Activated naive CD8-positive, alpha-beta T cell treated with anti-CD3 and anti-CD28 coated beads for 36 hours (primary cell): ENCODE results near the gene DCK. TPM values are rescaled to one million over a fixed set of nuclear protein-coding genes. Genes with fewer than 3 reads are reported as not detected.
A peak's percentile ranks its signal among the peaks of the same experiment; 100 is the strongest.

Source experiments
- DNase-seq: peaks from one replicate; pipeline ENCODE4 v3.0.0; 2021
- H3K27ac Mint-ChIP-seq: one replicate; pipeline ENCODE4 v1.8.0; 2022; ENCODE audit warnings: mild to moderate bottlenecking, moderate library complexity, mixed read lengths
- H3K27me3 Mint-ChIP-seq: one replicate; pipeline ENCODE4 v1.8.0; 2022; ENCODE audit warnings: mild to moderate bottlenecking, mixed read lengths
- H3K36me3 Mint-ChIP-seq: one replicate; pipeline ENCODE4 v1.8.0; 2021; ENCODE audit warnings: mild to moderate bottlenecking, mixed read lengths
- H3K4me1 Mint-ChIP-seq: one replicate; pipeline ENCODE4 v1.8.0; 2021; ENCODE audit warnings: mixed read lengths
- H3K4me3 Mint-ChIP-seq: one replicate; pipeline ENCODE4 v1.8.0; 2022; ENCODE audit warnings: mild to moderate bottlenecking, moderate library complexity, mixed read lengths
- H3K9me3 Mint-ChIP-seq: one replicate; pipeline ENCODE4 v1.8.0; 2022; ENCODE audit warnings: mixed read lengths
- total RNA-seq, 2 experiments: library from RNA; stranded (reverse); gene quantifications; one replicate each; pipeline ENCODE4 v1.2.3, GENCODE V29; 2021

The DCK gene
- total RNA-seq: 10 to 100 TPM; 33.4 to 34.3 TPM

- no peaks in the 10 kb centered on the region for H3K27me3 Mint-ChIP-seq
- H3K4me1 Mint-ChIP-seq: peaks cover 41% of the 10 kb centered on the region
- H3K27ac Mint-ChIP-seq: peak within 1 kb of the TSS; percentile 92
- DNase-seq: peak; percentile 92
- peak within 1 kb of the TSS; percentile 93 for H3K4me3 Mint-ChIP-seq
- H3K36me3 Mint-ChIP-seq: peaks cover 30% of the 10 kb centered on the region
- no peaks in the 10 kb centered on the region for H3K9me3 Mint-ChIP-seq
Observed at GRCh38 chr4:70993181-70994068, at the start of gene DCK. Gene DCK (plus strand): TSS chr4:70993649. CDS start chr4:70993836, 187 bp downstream.

GRCh38 chr4:70945046-70945445 is 48.4 kb upstream of the DCK start:
- Mint-ChIP-seq H3K9me3 (no peaks in the 10 kb centered on the region), H3K4me3 (no peak overlapping the region), H3K27me3 (no peaks in the 10 kb centered on the region), H3K27ac (no peak overlapping the region), H3K4me1 (peaks cover 15% of the 10 kb centered on the region), H3K36me3 (peaks cover 17% of the 10 kb centered on the region)
- no peak for DNase-seq

GRCh38 chr4:70945452-70946055 is 47.9 kb upstream of the DCK start:
- Mint-ChIP-seq H3K27me3 (no peaks in the 10 kb centered on the region), H3K4me3 (no peak overlapping the region), H3K27ac (no peak overlapping the region), H3K4me1 (peaks cover 15% of the 10 kb centered on the region), H3K36me3 (peaks cover 15% of the 10 kb centered on the region), H3K9me3 (no peaks in the 10 kb centered on the region)
- DNase-seq: no peak

GRCh38 chr4:70946939-70947338 is 46.5 kb upstream of the DCK start:
- no peak overlapping the region for H3K27ac Mint-ChIP-seq
- H3K9me3 Mint-ChIP-seq: no peaks in the 10 kb centered on the region
- H3K36me3 Mint-ChIP-seq: peaks cover 10% of the 10 kb centered on the region
- H3K4me3 Mint-ChIP-seq: no peak overlapping the region
- H3K4me1 Mint-ChIP-seq: peaks cover 15% of the 10 kb centered on the region
- DNase-seq: no peak
- no peaks in the 10 kb centered on the region for H3K27me3 Mint-ChIP-seq

- H3K36me3 Mint-ChIP-seq: peaks cover 7% of the 10 kb centered on the region
- no peaks in the 10 kb centered on the region for H3K27me3 Mint-ChIP-seq
- no peaks in the 10 kb centered on the region for H3K9me3 Mint-ChIP-seq
- DNase-seq: no peak
- H3K4me1 Mint-ChIP-seq: peaks cover 12% of the 10 kb centered on the region
- no peak overlapping the region for H3K27ac Mint-ChIP-seq
- H3K4me3 Mint-ChIP-seq: no peak overlapping the region
Observed at GRCh38 chr4:70948665-70949260, 44.7 kb upstream of the DCK start.

GRCh38 chr4:70954032-70954431 is 39.4 kb upstream of the DCK start:
- Mint-ChIP-seq H3K27ac (no peak overlapping the region), H3K4me1 (peaks cover 11% of the 10 kb centered on the region), H3K27me3 (no peaks in the 10 kb centered on the region), H3K9me3 (no peaks in the 10 kb centered on the region), H3K36me3 (no peaks in the 10 kb centered on the region), H3K4me3 (no peak overlapping the region)
- DNase-seq: no peak

GRCh38 chr4:70956549-70957210 is 36.8 kb upstream of the DCK start:
- Mint-ChIP-seq H3K27ac (no peak overlapping the region), H3K27me3 (no peaks in the 10 kb centered on the region), H3K4me3 (no peak overlapping the region), H3K4me1 (peaks cover 11% of the 10 kb centered on the region), H3K9me3 (no peaks in the 10 kb centered on the region), H3K36me3 (peaks cover 2% of the 10 kb centered on the region)
- no peak for DNase-seq

- Mint-ChIP-seq H3K9me3 (no peaks in the 10 kb centered on the region), H3K27ac (no peak overlapping the region), H3K27me3 (no peaks in the 10 kb centered on the region), H3K4me3 (no peak overlapping the region), H3K4me1 (peaks cover 7% of the 10 kb centered on the region), H3K36me3 (peaks cover 7% of the 10 kb centered on the region)
- no peak for DNase-seq
Observed at GRCh38 chr4:70958681-70959080, 34.8 kb upstream of the DCK start.

GRCh38 chr4:70969076-70969475 is 24.4 kb upstream of the DCK start:
- no peaks in the 10 kb centered on the region for H3K27me3 Mint-ChIP-seq
- no peaks in the 10 kb centered on the region for H3K9me3 Mint-ChIP-seq
- no peak overlapping the region for H3K27ac Mint-ChIP-seq
- peaks cover 25% of the 10 kb centered on the region for H3K4me1 Mint-ChIP-seq
- no peak overlapping the region for H3K4me3 Mint-ChIP-seq
- no peak for DNase-seq
- peaks cover 6% of the 10 kb centered on the region for H3K36me3 Mint-ChIP-seq

- Mint-ChIP-seq H3K9me3 (no peaks in the 10 kb centered on the region), H3K27ac (no peak overlapping the region), H3K4me3 (no peak overlapping the region), H3K36me3 (peaks cover 5% of the 10 kb centered on the region), H3K4me1 (peaks cover 12% of the 10 kb centered on the region), H3K27me3 (no peaks in the 10 kb centered on the region)
- no peak for DNase-seq
Observed at GRCh38 chr4:70976252-70976651, 17.2 kb upstream of the DCK start.

- Mint-ChIP-seq H3K9me3 (no peaks in the 10 kb centered on the region), H3K4me1 (peaks cover 4% of the 10 kb centered on the region), H3K27ac (no peak overlapping the region), H3K27me3 (no peaks in the 10 kb centered on the region), H3K4me3 (no peak overlapping the region), H3K36me3 (no peaks in the 10 kb centered on the region)
- DNase-seq: no peak
Observed at GRCh38 chr4:70979445-70980008, 13.9 kb upstream of the DCK start.

GRCh38 chr4:70980196-70980595 is 13.3 kb upstream of the DCK start:
- Mint-ChIP-seq H3K4me1 (peaks cover 4% of the 10 kb centered on the region), H3K36me3 (no peaks in the 10 kb centered on the region), H3K27ac (no peak overlapping the region), H3K4me3 (no peak overlapping the region), H3K9me3 (no peaks in the 10 kb centered on the region), H3K27me3 (no peaks in the 10 kb centered on the region)
- DNase-seq: no peak

GRCh38 chr4:70984106-70984505 is 9.3 kb upstream of the DCK start:
- Mint-ChIP-seq H3K4me3 (no peak overlapping the region), H3K27ac (no peak overlapping the region), H3K4me1 (peaks cover 4% of the 10 kb centered on the region), H3K27me3 (no peaks in the 10 kb centered on the region), H3K9me3 (no peaks in the 10 kb centered on the region), H3K36me3 (no peaks in the 10 kb centered on the region)
- no peak for DNase-seq

GRCh38 chr4:70984589-70984988 is 8.9 kb upstream of the DCK start:
- Mint-ChIP-seq H3K4me3 (no peak overlapping the region), H3K36me3 (no peaks in the 10 kb centered on the region), H3K27ac (no peak overlapping the region), H3K4me1 (peaks cover 4% of the 10 kb centered on the region), H3K27me3 (no peaks in the 10 kb centered on the region), H3K9me3 (no peaks in the 10 kb centered on the region)
- no peak for DNase-seq

- no peak overlapping the region for H3K4me3 Mint-ChIP-seq
- H3K4me1 Mint-ChIP-seq: peaks cover 29% of the 10 kb centered on the region
- no peaks in the 10 kb centered on the region for H3K9me3 Mint-ChIP-seq
- H3K27me3 Mint-ChIP-seq: no peaks in the 10 kb centered on the region
- peaks cover 18% of the 10 kb centered on the region for H3K36me3 Mint-ChIP-seq
- H3K27ac Mint-ChIP-seq: no peak overlapping the region
- DNase-seq: no peak
Observed at GRCh38 chr4:70991596-70991995, 1.9 kb upstream of the DCK start.
